ENCODE measurements around the gene RIPOR2.

RIPOR2 gene

GRCh38 chr6:24891004-24891403, 44.8 kb downstream of the RIPOR2 start:
- TF ChIP-seq POLR2A (IDR thresholded peaks at IDR 0.05; ENCODE audit: extremely low read depth, insufficient read length) (no peak), CTCF (IDR thresholded peaks at IDR 0.05; ENCODE audit: low read depth, low read length) (no peak), MAX (IDR thresholded peaks at IDR 0.05; ENCODE audit: low read depth, low read length) (no peak), MYC (IDR thresholded peaks at IDR 0.05; ENCODE audit: low read depth, low read length) (no peak)
- H3K4me3 ChIP-seq (ENCODE audit: low read depth, low read length): no peak overlapping the region
- DNase-seq (ENCODE audit: low read depth): no peak

- no peak overlapping the region for H3K4me3 ChIP-seq (ENCODE audit: low read depth, low read length)
- DNase-seq (ENCODE audit: low read depth): no peak
- TF ChIP-seq CTCF (IDR thresholded peaks at IDR 0.05; ENCODE audit: low read depth, low read length) (no peak), POLR2A (IDR thresholded peaks at IDR 0.05; ENCODE audit: extremely low read depth, insufficient read length) (no peak)
Observed at GRCh38 chr6:24890471-24890870, 45.3 kb downstream of the RIPOR2 start.

- H3K4me3 ChIP-seq (ENCODE audit: low read depth, low read length): no peak overlapping the region
- TF ChIP-seq MAX (IDR thresholded peaks at IDR 0.05; ENCODE audit: low read depth, low read length): no peak
- TF ChIP-seq CTCF (IDR thresholded peaks at IDR 0.05; ENCODE audit: low read depth, low read length): no peak
- TF ChIP-seq POLR2A (IDR thresholded peaks at IDR 0.05; ENCODE audit: extremely low read depth, insufficient read length): no peak
- no peak for TF ChIP-seq MYC (IDR thresholded peaks at IDR 0.05; ENCODE audit: low read depth, low read length)
- DNase-seq (ENCODE audit: low read depth): no peak
Observed at GRCh38 chr6:24888715-24889370, 46.9 kb downstream of the RIPOR2 start.

- DNase-seq (ENCODE audit: low read depth): no peak
- TF ChIP-seq CTCF (IDR thresholded peaks at IDR 0.05; ENCODE audit: low read depth, low read length): no peak
- no peak for TF ChIP-seq MAX (IDR thresholded peaks at IDR 0.05; ENCODE audit: low read depth, low read length)
- no peak for TF ChIP-seq MYC (IDR thresholded peaks at IDR 0.05; ENCODE audit: low read depth, low read length)
- TF ChIP-seq POLR2A (IDR thresholded peaks at IDR 0.05; ENCODE audit: extremely low read depth, insufficient read length): no peak
- no peak overlapping the region for H3K4me3 ChIP-seq (ENCODE audit: low read depth, low read length)
Observed at GRCh38 chr6:24887545-24888140, 48.1 kb downstream of the RIPOR2 start.

GRCh38 chr6:24883618-24884017, 52.1 kb downstream of the RIPOR2 start:
- no peak overlapping the region for H3K4me3 ChIP-seq (ENCODE audit: low read depth, low read length)

More at GRCh38 chr6:24883618-24884017, 52.1 kb downstream of the RIPOR2 start:
- no peak for TF ChIP-seq MYC (IDR thresholded peaks at IDR 0.05; ENCODE audit: low read depth, low read length)
- no peak for TF ChIP-seq POLR2A (IDR thresholded peaks at IDR 0.05; ENCODE audit: extremely low read depth, insufficient read length)
- TF ChIP-seq MAX (IDR thresholded peaks at IDR 0.05; ENCODE audit: low read depth, low read length): no peak
- TF ChIP-seq CTCF (IDR thresholded peaks at IDR 0.05; ENCODE audit: low read depth, low read length): no peak
- DNase-seq (ENCODE audit: low read depth): no peak
